Breast epithelium (tissue), 4 donors: ENCODE results near the gene OCIAD2. TPM values are rescaled to one million over a fixed set of nuclear protein-coding genes. Genes with fewer than 3 reads are reported as not detected.

Source experiments
- DNase-seq, 2 donors: peaks; one replicate each; pipeline ENCODE4 v3.0.0-alpha.2; 2019; ENCODE audit warnings: low spot score in 2 of 2
- H3K27ac ChIP-seq, 2 donors: fragments of 200-600 bp; sonication (generic) in 1 of 2; one replicate each; pipeline ENCODE4 v1.5.1; 2016 to 2019; ENCODE audit warnings: mild to moderate bottlenecking in 1 of 2
- H3K27me3 ChIP-seq, 2 donors: fragments of 200-600 bp; sonication (generic) in 1 of 2; one replicate each; pipeline versions ENCODE4 v1.5.1 to v1.6.0; 2017 to 2019; ENCODE audit warnings: control low read depth in 1 of 2, mild to moderate bottlenecking in 1 of 2
- H3K36me3 ChIP-seq: fragments of 200-600 bp; one replicate; pipeline ENCODE4 v1.5.1; 2019
- H3K4me1 ChIP-seq, 2 donors: fragments of 200-600 bp; sonication (generic); one replicate each; pipeline ENCODE4 v1.5.1; 2016 to 2019; ENCODE audit warnings: control low read depth in 1 of 2
- H3K4me3 ChIP-seq, 3 donors: fragments of 200-600 bp; sonication (generic); 1 replicate in 2 of 3; 2 replicates in 1 of 3; pipeline ENCODE4 v1.5.1; 2016 to 2019; ENCODE audit warnings: mild to moderate bottlenecking in 3 of 3, moderate library complexity in 2 of 3
- H3K9me3 ChIP-seq, 2 donors: fragments of 200-600 bp; sonication (generic) in 1 of 2; one replicate each; pipeline ENCODE4 v1.5.1; 2016 to 2019; ENCODE audit warnings: control low read depth in 1 of 2
- POLR2A ChIP-seq: fragments of 450-650 bp; IDR thresholded peaks from one replicate; pipeline ENCODE4 v1.6.1; 2016; ENCODE audit warnings: antibody characterized with exemption, mild to moderate bottlenecking, moderate library complexity
- POLR2AphosphoS5 ChIP-seq, 3 donors: sonication (generic); formaldehyde crosslinking; IDR thresholded peaks; one replicate each; pipeline ENCODE4 v1.6.1; 2017; ENCODE audit warnings: antibody characterized with exemption in 3 of 3
- intact Hi-C: fragments of 100-400 bp; cut with DNase I; formaldehyde crosslinking; loops from one replicate; pipeline ENCODE4 v1.15.1; 2023; ENCODE audit warnings: low total_unique reads
- total RNA-seq, 3 donors: library from RNA; depleted of rRNA; stranded (reverse); fragments of >200 nt; gene quantifications; one replicate each; pipeline ENCODE4 v1.1.0, GENCODE V29; 2016
- TF ChIP-seq, protein P1 (sequence below), 3 donors: fragments of 450-650 bp; IDR thresholded peaks; one replicate each; pipeline ENCODE4 v1.5.1; 2016 to 2017; ENCODE audit warnings: antibody characterized with exemption in 3 of 3, mild to moderate bottlenecking in 3 of 3, moderate library complexity in 3 of 3

The OCIAD2 gene, protein sequence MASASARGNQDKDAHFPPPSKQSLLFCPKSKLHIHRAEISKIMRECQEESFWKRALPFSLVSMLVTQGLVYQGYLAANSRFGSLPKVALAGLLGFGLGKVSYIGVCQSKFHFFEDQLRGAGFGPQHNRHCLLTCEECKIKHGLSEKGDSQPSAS
- total RNA-seq = 10 to 100 TPM in 1 of 3 donors, 1 to 10 TPM in 2; 9.2 to 22.0 (median 9.9) TPM

GRCh38 chr4:48906206-48907173, at the start of gene OCIAD2:
Gene OCIAD2 (minus strand): TSS chr4:48906774. CDS start chr4:48904549, 2,225 bp downstream.
- intact Hi-C loops = no loop called here
- Histone ChIP-seq H3K36me3 (no peaks in the 10 kb centered on the region), H3K4me1 (no peaks in the 10 kb centered on the region), H3K9me3 (no peaks in the 10 kb centered on the region), H3K27me3 (no peaks in the 10 kb centered on the region), H3K4me3 (peak within 1 kb of the TSS; percentile 54 to 79 (median 72)), H3K27ac (peak within 1 kb of the TSS; percentile 27 to 53)
- DNase-seq = peak; percentile 66 to 68
- TF ChIP-seq, protein P1, sequence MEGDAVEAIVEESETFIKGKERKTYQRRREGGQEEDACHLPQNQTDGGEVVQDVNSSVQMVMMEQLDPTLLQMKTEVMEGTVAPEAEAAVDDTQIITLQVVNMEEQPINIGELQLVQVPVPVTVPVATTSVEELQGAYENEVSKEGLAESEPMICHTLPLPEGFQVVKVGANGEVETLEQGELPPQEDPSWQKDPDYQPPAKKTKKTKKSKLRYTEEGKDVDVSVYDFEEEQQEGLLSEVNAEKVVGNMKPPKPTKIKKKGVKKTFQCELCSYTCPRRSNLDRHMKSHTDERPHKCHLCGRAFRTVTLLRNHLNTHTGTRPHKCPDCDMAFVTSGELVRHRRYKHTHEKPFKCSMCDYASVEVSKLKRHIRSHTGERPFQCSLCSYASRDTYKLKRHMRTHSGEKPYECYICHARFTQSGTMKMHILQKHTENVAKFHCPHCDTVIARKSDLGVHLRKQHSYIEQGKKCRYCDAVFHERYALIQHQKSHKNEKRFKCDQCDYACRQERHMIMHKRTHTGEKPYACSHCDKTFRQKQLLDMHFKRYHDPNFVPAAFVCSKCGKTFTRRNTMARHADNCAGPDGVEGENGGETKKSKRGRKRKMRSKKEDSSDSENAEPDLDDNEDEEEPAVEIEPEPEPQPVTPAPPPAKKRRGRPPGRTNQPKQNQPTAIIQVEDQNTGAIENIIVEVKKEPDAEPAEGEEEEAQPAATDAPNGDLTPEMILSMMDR (IDR thresholded peaks at IDR 0.05) = peak in 1 of 3 donors; percentile 29
- TF ChIP-seq POLR2AphosphoS5 (IDR thresholded peaks at IDR 0.05) (peak in 2 of 3 donors; percentile 12 to 59), POLR2A (no peak)

GRCh38 chr4:48954314-48954713, 47.7 kb upstream of the OCIAD2 start:
- TF ChIP-seq POLR2A (no peak), POLR2AphosphoS5 (IDR thresholded peaks at IDR 0.05) (no peak)
- TF ChIP-seq, protein P1 (IDR thresholded peaks at IDR 0.05) = no peak
- peak overlapping the region in 1 of 2 donors; percentile 40 for H3K27ac ChIP-seq
- intact Hi-C loops = no loop called here

DNA sequence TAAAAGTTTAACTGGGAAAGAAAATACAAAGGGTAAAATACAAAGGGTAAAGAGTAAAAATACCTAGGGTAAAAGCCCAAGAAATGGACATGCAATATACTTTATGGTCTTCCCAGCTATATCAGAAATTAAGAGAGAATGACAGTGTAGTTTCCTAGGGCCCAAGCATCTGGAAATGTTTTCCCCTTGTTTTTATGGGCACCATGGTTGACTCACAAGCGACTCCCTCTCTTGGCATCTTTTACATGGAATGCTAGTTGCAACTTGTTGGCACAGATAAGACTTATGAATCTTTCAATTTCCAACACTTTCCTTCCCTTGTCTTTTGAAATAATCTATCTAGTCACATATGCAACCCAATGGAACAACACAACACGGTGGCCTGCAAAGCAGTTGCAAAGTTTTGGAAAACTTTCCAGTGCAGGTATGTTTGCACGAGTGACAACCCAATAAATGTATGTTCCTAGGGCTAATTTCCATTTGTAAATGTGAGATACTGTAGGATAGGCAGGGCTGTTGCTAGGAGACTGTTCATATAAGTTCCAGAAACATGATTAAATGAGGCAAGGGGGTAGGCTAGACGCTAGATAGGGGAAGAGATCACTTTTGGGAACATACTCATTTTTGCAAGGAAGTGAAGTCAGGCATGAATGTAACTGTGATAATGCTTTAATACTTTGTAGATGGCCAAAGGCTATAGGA, 43.1 kb upstream of the OCIAD2 start:
- intact Hi-C loops = no loop called here
- no peak overlapping the region for H3K27ac ChIP-seq

More at GRCh38 chr4:48954314-48954713, 47.7 kb upstream of the OCIAD2 start:
- no peak overlapping the region for H3K4me3 ChIP-seq
- no peak for DNase-seq
- H3K27me3 ChIP-seq = no peaks in the 10 kb centered on the region
- peaks cover 0 to 17% of the 10 kb centered on the region in 2 donors for H3K9me3 ChIP-seq
- H3K4me1 ChIP-seq = no peaks in the 10 kb centered on the region
- H3K36me3 ChIP-seq = no peaks in the 10 kb centered on the region

DNA sequence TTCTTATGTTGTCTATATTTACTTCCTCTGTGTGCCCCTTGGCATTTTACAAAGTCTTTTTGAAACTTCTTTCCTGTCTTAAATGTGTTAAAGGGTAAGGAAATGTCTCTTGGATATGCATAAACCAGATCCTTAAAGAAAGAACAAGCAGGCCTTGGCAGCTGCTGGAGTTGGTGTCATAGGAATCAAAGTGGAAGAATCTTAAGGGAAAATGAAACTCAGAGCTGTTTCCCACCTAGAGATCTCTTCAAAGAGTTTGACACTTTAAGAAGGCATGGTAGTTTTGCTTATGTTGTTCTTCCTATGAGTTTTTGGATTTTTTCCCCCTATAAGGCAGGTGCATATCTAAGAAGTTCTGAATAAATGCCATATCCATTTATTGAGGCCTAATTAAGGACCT, 42.5 kb upstream of the OCIAD2 start:
- Histone ChIP-seq H3K27ac (no peak overlapping the region), H3K9me3 (peaks cover 0 to 17% of the 10 kb centered on the region in 2 donors), H3K4me3 (no peak overlapping the region), H3K27me3 (no peaks in the 10 kb centered on the region), H3K36me3 (no peaks in the 10 kb centered on the region), H3K4me1 (no peaks in the 10 kb centered on the region)
- intact Hi-C loops = no loop called here
- TF ChIP-seq, protein P1 (IDR thresholded peaks at IDR 0.05) = no peak
- TF ChIP-seq POLR2A = no peak
- TF ChIP-seq POLR2AphosphoS5 (IDR thresholded peaks at IDR 0.05) = no peak
- DNase-seq = no peak

More for the DNA sequence above, 43.1 kb upstream of the OCIAD2 start:
- H3K4me3 ChIP-seq = no peak overlapping the region
- no peaks in the 10 kb centered on the region for H3K36me3 ChIP-seq
- H3K9me3 ChIP-seq = peaks cover 0 to 17% of the 10 kb centered on the region in 2 donors
- no peak for TF ChIP-seq POLR2AphosphoS5 (IDR thresholded peaks at IDR 0.05)
- TF ChIP-seq POLR2A = no peak
- TF ChIP-seq, protein P1 (IDR thresholded peaks at IDR 0.05) = no peak
- H3K4me1 ChIP-seq = no peaks in the 10 kb centered on the region
- H3K27me3 ChIP-seq = no peaks in the 10 kb centered on the region
- DNase-seq = no peak
